HG02610 (cell line): Measurements from ENCODE around the gene TFR2.

Experiments used
- ATAC-seq: cut with Tn5 transposase; IDR thresholded peaks from one replicate; pipeline ENCODE4 v1.9.1; 2021; ENCODE audit warnings: mild to moderate bottlenecking, moderate library complexity; ENCODE audit not compliant: unreplicated experiment

The TFR2 gene

DNA sequence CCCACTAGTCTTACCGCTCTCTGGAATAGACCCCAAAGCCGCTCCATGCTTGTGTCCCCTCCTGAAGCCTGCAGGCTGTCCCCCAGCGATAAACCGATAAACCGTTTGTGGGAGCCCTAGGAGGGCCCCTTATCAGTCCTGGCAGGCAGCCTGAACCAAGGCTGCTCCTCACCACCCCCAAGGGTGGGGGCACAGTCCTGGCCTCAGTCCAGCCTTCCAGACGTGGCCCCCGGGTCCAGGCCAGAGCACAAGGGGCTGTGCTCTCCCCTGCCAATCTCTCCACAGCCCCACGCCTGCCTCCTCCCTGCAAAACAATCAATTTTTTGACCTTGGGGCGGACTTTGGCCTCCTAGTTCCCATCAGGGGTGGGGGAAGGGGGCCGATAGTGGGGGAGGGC lies at the start of gene TFR2:
TSS of gene TFR2 (minus strand) at position 90 of the 397 bp plus-strand sequence. CDS start at position 47, 43 bp downstream.
- no peak for ATAC-seq

GRCh38 chr7:100689230-100690135 lies 48.1 kb upstream of the TFR2 start:
- ATAC-seq = no peak

DNA sequence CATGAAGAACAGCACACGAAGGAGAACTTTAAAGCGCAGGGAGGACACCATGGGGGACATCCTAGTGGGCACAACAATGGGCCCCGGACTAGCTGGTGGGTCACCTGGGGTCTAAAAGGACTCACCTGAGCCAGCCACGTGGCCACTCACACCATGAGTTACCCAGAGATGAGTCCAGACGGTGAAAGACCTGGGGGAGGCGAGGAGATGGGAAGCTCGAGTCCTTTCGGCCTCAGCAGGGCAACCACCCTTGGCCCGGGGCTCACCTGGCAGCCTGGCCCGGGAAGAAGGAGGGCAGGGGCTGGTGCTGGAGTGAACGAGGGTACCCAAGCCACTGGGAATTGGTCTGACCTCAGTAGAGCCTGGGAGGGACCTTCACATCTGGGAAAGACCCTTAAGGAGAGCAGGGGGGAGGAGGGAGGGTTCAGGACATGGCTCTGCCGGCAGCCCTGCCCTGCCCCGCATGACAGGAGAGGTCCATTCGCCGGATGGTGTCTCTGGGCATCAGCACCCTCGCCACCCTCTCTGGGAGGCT lies 47.0 kb upstream of the TFR2 start:
- ATAC-seq = no peak

GRCh38 chr7:100687751-100688300 lies 46.5 kb upstream of the TFR2 start:
- ATAC-seq = no peak

DNA sequence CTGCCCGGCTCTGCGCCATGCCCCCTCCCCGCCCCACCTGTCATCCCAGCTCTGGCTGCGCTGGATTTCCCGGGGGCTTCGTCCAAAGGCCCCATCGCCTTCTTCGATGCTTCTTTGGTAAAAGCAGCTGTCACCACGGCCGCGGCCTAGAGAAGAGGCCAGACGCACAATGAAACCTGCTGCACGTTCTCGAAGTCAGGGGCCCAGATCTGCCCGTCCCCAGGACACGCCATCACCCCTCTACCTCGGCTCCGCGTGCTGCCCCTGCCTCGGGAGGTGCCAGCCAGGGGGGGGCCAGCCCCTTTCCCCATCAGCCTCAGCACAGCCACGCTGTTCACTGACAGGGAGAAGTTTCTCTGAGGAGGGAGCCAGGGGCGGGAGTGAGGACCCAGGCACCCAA lies 45.9 kb upstream of the TFR2 start:
- ATAC-seq = no peak

- no peak for ATAC-seq
These were observed 45.5 kb upstream of the TFR2 start for GRCh38 chr7:100686822-100687211.

DNA sequence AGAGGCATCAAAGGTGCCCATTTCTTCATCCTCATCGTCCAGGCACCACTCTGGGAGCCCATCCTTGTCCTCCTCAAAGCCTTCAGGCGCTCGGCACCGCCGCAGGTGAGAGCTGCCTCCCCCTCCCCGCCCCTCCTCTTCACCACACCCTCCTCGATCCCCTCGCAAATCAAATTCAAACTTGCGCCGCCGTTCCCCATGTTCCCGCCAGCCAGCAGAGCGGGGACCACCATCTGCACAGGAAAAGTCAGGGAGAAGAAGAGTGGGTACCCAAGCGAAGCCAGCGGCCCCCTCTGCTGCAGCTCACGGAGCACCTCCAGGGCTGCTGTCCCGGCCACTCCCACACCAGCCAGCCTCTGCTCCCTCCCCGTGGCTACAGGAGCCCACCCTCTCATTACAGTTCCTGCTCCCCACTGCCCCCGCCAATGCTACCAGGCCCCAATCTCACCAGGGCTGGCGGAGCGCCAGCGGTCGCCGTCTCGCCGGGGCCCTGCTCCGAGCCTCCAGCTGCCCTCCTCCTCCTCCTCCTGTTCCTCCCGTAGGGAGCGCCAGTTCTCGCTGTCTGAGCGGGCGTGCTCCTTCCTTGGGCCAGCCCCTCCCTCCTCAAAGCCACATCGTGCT lies 45.0 kb upstream of the TFR2 start:
- ATAC-seq = no peak

DNA sequence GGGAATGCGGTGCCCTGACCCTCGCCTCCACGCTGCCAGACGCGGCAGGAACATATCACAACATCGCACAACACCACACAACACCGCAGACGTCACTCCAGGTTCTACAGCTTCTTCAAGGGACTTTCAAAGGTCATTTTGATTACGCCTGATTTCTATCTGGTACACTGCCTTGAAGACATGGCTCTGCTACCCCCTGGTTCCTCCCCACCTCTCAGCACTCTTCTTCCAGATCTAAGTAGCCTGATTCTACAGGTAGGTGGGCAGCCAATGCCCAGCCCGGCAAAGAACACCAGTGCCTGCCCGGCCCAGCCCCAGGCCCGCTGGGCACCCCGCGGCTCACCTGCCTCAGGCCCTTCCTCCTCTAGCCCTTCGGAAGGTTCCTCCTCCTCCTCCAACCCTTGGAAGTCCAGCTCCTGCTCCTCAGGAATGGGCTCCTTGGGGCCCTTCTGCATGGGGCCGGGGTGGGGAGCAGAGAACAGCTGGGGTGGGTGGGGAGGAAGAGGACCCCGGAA lies 44.3 kb upstream of the TFR2 start:
- no peak for ATAC-seq

- no peak for ATAC-seq
These were observed 43.8 kb upstream of the TFR2 start for GRCh38 chr7:100685049-100685605.

GRCh38 chr7:100684534-100685042 lies 43.2 kb upstream of the TFR2 start:
- ATAC-seq = no peak

DNA sequence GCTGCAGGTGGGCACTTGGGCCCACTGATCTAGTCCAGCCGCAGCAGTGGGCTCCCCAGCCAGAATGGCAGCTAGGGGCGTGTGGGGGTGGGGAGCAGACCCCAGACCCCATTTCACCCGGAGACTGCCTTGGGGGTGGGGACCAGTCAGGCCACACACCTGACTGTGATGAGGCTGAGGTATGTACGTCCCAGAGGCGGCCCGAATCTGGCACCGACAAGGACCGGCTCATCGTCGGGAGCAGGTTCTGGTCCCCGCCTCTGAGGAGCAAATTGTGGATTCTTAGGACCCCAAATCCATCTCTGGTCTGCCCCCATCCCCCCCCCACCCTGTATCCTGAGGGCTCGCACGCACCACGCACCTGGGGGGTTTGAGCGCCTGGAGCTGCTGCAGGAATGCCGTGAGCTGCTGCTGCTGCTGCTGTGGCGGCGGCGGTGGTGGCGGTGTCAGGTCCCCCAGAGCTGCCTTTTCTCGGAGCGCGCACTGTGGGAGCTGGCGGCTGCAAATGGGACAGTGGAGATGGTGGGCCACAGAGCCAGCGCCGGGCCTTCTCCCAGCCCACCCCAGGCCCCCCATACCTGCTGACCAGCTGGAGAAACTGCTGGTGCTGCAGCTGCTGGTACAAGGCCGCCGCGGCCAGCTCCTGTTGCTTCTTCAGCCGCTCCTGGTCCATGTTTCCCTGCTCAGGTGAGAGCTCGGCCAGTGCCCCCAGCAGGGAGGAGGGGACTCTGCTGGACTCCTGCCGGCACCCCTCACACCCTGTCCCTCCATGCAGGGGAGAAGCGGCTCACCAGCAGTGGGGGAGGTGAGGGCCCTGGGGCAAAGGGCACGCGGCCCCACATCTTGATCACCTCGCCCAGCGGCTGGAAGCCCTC lies 42.5 kb upstream of the TFR2 start:
- no peak for ATAC-seq

GRCh38 chr7:100682991-100683658 lies 41.8 kb upstream of the TFR2 start:
- ATAC-seq = no peak

- ATAC-seq = no peak
These were observed 40.9 kb upstream of the TFR2 start for GRCh38 chr7:100682228-100682741.

- ATAC-seq = no peak
These were observed 40.3 kb upstream of the TFR2 start for GRCh38 chr7:100681491-100682227.

GRCh38 chr7:100680576-100681271 lies 39.4 kb upstream of the TFR2 start:
- ATAC-seq = no peak

DNA sequence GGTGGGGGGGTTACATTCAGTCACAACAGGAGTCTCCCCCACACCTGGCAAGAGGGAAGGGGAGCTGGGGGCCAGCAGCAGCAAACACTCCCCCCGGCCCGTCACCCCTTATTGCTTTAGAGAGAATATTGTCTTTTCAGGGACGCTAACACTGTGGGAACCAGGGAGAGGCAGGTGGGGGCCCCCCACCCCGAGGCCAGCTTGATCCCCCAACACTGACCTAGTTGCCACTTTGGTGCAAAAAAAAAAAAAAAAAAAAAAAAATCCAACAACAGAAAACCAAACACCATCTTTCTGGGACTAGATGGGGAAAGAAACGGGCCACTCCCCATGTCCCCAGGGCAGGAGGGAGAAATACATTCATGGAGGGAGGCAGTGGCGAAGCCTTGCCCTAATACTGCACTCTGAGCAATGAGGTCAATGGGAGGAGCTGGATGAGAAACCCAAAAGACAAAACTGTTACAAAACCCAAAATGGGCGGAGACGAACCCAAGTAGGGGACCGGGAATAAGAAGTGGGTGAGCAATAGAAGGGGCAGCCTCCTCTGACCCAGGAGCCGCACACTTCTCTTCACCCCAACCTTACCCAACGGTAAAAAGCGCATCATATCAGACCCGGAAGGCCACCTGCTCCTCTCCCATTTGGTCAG lies 38.7 kb upstream of the TFR2 start:
- no peak for ATAC-seq

DNA sequence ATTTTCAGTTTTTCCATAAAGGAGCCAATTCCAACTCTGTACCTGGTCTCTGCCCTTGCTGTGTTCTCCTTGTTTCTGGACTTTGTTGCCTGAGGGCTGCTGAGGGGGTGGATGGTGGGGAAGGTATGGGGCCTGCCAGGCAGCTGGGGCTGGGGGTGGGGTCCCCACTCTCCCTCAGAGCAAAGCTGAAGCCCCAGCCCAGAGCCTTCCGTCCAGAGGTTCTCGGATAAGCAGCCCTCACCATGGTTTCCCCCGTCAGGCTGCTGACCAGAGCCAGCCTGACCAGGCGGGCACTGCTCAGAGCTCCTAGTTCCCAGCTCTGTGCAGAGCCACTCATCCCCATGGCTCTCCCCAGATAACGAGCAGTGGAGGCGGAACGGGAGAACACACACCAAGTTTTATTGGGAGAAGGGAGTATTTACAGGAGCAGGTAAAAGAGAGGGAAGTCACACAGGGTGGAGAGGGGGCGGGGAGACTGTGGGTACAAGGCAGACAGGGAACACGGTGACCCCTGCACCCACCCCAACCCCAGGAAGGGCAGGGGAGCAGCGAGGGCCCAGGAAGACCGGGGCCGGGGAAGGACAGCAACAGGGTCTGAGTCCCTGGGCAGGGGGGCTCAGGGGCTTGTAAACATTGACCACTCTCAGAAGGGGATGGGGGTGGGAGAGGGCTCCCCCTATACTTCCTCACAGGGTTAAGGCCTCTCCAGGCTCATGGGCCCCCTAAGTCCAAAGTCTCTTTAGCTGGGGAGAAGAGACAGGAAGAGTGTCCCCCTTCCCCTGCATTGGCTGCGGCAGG lies 38.0 kb upstream of the TFR2 start:
- ATAC-seq = no peak
